IPS-11a (cell line): ENCODE data around the gene IQGAP1.
"Not testable (repeated sequence)": the region's sequence is repeated elsewhere in the genome, so short reads cannot be mapped to it uniquely, and the experiment has no call there.

Experiments
- H3K4me3 ChIP-seq: one replicate; pipeline ENCODE4 v1.5.1; 2013; ENCODE audit warnings: low read depth, low read length, control low read depth

Gene IQGAP1

GRCh38 chr15:90520365-90520764 is 132.3 kb downstream of the IQGAP1 start:
- no peak overlapping the region for H3K4me3 ChIP-seq

- H3K4me3 ChIP-seq, result no peak overlapping the region
Observed at GRCh38 chr15:90523373-90523772, 135.3 kb downstream of the IQGAP1 start.

GRCh38 chr15:90524018-90524803 is 136.2 kb downstream of the IQGAP1 start:
- not testable (repeated sequence) for H3K4me3 ChIP-seq

- no peak overlapping the region for H3K4me3 ChIP-seq
Observed at GRCh38 chr15:90529011-90529370, 140.9 kb downstream of the IQGAP1 start.

DNA sequence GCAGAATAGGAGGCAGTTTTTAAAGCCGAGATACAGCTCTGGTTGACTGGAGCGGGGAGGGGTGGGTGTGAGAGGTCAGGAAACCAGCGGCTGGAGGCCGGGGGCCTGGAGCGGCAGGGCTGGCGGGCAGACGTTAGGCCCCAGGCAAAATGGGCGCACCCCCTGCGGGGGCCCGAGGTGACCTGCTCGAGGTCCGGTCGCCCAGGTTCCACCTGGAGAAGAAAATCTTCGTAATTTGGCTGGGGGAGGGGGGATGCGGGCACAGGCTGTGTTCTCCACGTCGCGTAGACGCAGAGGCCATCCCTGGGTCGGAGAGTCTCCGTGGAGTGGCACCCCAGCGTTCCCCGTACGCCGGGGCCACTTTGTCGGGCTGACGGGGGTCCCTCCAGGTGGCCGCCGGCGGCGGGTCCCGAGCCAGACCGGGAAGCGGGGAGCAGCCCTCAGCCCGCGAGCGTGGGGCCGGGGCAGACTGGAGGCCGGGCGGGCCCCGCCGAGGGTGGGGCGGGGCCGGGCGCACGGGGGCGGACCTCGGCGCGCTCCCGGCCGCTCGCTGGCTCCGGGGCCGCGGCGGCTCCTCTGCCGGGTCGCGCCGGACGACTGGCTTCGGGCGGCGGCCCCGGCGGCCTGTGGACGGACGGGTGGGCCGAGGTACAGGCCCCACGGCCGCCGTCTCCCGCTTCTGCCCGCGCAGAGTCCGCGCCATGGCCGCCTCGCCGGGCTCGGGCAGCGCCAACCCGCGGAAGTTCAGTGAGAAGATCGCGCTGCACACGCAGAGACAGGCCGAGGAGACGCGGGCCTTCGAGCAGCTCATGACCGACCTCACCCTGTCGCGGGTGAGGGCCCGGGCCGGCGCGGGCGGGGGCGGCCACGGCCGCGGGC is 141.6 kb downstream of the IQGAP1 start, which contains the start of gene CRTC3:
Gene CRTC3 (plus strand): TSS at position 553 of the 879 bp plus-strand sequence. CDS start 149 bp downstream, at position 702.
- H3K4me3 ChIP-seq, result peak within 1 kb of the TSS; percentile 58

- H3K4me3 ChIP-seq, result peak overlapping the region; percentile 58
Observed at GRCh38 chr15:90530250-90531051, 142.4 kb downstream of the IQGAP1 start.

DNA sequence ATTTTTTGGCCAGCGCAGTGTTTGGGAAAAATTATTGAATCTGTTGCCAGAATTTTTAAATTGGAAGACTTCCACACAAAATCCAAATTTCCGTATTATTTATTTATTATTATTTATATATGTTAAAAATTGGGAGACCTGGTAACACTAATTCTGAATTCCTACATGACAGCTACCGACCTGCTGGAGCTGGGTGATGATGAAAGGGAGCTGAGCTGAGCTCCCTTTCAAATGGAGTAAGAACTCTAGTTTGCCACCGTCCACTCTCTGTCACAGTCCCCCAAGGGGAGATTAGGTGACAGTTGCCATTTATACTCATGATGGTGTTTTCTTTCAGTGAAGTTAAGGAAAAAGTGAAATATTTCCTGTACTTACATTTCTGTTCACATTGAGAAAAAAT is 143.1 kb downstream of the IQGAP1 start:
- no peak overlapping the region for H3K4me3 ChIP-seq

DNA sequence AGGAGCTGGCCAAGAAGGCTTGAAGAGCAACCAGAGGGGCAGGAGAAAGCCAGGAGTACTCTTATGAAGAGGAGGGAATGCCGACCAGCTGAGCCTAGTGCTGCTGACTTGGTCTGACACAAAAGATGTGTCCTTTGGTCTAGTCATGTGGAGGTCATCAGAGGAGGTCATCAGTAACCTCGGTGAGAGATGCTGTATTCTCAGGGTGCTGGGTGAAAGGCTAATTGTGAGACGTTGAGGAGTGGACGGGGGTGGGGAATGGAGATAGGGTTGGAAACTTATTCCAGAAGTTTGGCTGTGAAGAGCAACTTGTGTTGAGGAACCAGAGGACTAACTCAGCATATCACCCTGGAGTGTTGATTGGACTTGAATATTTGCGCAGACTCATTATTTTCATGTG is 147.2 kb downstream of the IQGAP1 start:
- H3K4me3 ChIP-seq, result no peak overlapping the region

- no peak overlapping the region for H3K4me3 ChIP-seq
Observed at GRCh38 chr15:90539789-90540188, 151.7 kb downstream of the IQGAP1 start.

GRCh38 chr15:90540768-90541167 is 152.7 kb downstream of the IQGAP1 start:
- no peak overlapping the region for H3K4me3 ChIP-seq

DNA sequence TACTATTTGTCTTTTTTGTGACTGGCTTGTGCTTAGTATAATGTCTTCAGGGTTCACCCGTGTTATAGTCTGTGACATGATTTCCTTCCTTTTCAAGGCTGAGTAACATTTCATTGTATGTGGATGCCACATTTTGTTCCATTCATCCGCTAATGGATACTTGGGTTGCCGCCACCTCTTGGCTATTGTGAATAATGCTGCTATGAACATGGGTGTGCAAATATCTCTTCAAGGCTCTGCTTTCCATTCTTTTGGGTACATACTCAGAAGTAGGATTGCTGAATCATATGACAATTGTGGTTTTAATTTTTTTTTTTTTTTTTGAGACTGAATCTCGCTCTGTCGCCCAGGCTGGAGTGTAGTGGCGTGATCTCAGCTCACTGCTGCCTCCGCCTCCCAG is 157.1 kb downstream of the IQGAP1 start:
- H3K4me3 ChIP-seq, result no peak overlapping the region

DNA sequence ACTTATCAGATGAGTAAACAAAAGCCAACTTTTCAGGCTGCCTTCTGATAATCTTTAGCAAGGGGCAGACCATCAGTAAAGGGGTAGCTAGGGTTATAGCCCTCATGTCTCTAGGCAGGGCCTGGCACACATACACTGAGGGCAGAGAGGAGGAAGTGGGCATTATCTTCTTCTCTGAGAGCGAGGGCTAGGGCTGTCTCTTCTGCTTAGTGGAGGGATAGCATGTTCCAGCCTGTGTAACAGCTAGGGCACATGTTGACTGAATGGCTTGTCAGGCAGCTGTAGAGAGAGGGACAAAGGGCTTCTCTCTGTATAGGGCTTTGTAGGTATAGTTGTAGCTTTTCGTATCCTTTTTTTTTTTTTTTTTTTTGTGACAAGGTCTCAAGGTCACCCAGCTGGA is 159.5 kb downstream of the IQGAP1 start:
- H3K4me3 ChIP-seq, result no peak overlapping the region

DNA sequence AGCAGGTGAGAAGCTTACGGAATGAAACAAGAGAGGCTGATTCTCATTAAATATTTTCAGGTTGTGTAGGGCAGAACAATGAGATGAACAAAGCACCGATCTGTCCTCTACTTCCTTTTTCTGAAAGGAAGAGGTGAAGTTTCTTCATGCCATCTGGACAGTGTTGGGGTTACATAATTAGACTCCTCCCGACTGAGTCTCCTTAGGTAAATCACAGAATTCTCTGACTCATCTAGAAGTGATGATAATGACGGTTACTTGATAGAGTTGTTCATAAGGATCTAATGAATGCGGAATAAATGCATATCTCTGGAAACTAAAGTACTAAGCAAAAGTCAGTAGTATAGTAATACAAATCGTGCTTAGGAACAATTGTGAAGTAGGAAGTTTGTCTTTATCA is 162.9 kb downstream of the IQGAP1 start:
- no peak overlapping the region for H3K4me3 ChIP-seq
